Erythroblast (primary cell): ENCODE measurements around the gene PTPRA.

Experiments
- DNase-seq, 2 experiments: peaks; one replicate each; lab custom pipeline; 2025; lab: John Stamatoyannopoulos, UW
- GATA1 ChIP-seq: IDR thresholded peaks from 2 replicates; pipeline ENCODE4 v1.6.1; 2011; ENCODE audit warnings: low read depth, mild to moderate bottlenecking, control low read depth, low read length, moderate library complexity
- POLR2A ChIP-seq: IDR thresholded peaks from 2 replicates; pipeline ENCODE4 v1.6.1; 2011; ENCODE audit warnings: mild to moderate bottlenecking, low read length

PTPRA gene

GRCh38 chr20:2948968-2949367, 75.7 kb downstream of the PTPRA start:
- no peak for TF ChIP-seq GATA1
- no peak for DNase-seq

- no peak for DNase-seq
- TF ChIP-seq POLR2A (no peak), GATA1 (no peak)
Observed at GRCh38 chr20:2952766-2953165, 79.5 kb downstream of the PTPRA start.

DNA sequence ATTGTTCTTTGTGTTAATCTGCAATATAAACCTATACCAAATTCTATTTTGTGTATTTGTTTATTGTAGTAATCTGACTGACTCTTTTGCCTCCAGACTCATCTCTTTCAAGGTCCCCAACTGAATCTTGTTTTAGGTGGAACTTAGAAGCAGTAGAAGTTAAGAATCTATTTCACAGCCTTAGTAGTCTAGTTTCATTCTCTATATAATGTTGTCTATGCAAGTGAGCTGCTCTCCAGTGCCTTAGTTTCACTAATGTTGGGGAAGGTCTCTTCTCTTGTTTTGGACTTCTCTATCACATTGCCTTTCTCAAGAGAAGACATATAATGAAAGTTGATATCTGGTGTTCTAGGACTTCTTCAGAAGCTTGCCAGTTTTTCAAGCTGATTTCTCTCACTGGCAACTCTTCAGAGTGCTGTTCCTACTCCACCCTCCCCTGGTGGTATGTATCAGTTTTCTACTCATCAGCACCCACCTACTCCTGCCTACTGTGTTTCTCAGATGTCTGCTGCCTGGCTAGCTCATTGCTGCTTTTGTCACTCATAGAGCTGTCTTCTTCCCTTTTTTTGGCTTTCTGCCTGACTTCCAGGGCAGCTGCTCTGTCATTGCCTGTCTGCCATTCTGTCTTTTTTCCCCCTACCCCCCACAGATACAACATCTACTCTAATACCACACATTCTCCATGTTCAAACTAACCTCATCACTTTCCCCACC, 82.1 kb downstream of the PTPRA start:
- no peak for TF ChIP-seq GATA1
- TF ChIP-seq POLR2A: no peak
- DNase-seq: peak; percentile 58 to 73

DNA sequence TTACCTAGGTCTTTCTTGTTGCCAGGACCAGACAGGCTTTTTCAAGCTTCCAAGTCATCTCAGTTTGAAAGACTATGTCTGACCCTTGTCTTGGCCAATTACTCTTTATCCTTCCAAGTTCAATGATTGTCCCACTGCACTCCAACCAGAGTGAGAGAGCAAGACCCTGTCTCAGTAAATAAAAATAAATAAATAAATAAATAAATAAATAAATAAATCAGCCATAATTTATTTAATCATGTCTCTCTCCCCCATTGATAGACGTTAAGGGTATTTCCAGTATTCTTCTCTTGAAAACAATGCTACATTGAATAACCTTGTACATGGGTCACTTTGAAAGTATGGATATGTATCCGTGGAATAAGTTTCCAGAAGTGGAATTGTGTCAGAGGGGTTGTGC, 83.2 kb downstream of the PTPRA start:
- DNase-seq: no peak
- no peak for TF ChIP-seq GATA1
- no peak for TF ChIP-seq POLR2A

- no peak for DNase-seq
- no peak for TF ChIP-seq GATA1
- no peak for TF ChIP-seq POLR2A
Observed at GRCh38 chr20:2967841-2968240, 94.6 kb downstream of the PTPRA start.

DNA sequence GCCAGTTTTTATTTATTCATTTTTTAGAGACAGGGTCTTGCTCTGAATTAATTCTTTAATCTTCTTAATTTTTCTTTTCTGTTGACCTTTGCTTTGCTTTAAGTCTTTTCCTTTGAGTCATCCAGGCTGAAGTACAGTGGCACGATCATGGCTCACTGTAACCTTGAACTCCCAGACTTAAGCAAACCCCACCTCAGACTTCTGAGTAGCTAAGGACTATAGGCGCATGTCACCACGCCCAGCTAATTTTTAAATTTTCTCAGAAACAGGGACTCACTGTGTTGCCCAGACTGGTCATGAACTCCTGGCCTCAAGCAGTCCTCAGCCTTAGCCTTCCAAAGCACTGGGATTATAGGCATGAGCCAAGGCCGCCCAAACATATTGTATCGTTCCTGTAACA, 98.8 kb downstream of the PTPRA start:
- no peak for DNase-seq
- TF ChIP-seq GATA1 (no peak), POLR2A (no peak)

- no peak for DNase-seq
- TF ChIP-seq GATA1 (no peak), POLR2A (no peak)
Observed at GRCh38 chr20:2973574-2973973, 100.3 kb downstream of the PTPRA start.

GRCh38 chr20:2978519-2978918, 105.2 kb downstream of the PTPRA start:
- no peak for TF ChIP-seq POLR2A
- TF ChIP-seq GATA1: no peak
- DNase-seq: no peak

DNA sequence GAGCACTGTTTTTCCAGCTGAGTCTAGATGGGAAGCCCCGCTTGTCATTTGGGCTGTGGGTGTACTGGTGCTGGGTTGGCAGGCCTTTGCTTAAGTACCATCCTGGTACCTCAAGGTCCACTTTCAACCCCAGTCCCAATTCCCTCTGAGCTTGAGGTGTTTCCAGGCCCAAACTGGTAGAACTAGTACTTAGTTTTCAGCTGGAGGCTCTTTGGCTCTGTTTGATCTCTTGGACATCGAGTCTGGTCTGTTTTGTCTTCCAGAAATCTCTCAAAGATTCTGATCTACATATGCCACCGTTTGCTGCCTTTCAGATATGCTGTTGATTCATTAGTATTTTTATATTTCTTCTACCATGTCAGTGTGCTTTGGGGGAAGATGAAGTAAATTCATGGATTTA, 108.4 kb downstream of the PTPRA start:
- no peak for TF ChIP-seq POLR2A
- no peak for TF ChIP-seq GATA1
- DNase-seq: no peak

- no peak for DNase-seq
- no peak for TF ChIP-seq POLR2A
- no peak for TF ChIP-seq GATA1
Observed at GRCh38 chr20:2983508-2983907, 110.2 kb downstream of the PTPRA start.

- no peak for DNase-seq
- TF ChIP-seq POLR2A: no peak
- TF ChIP-seq GATA1: no peak
Observed at GRCh38 chr20:2984028-2984501, 110.8 kb downstream of the PTPRA start.

DNA sequence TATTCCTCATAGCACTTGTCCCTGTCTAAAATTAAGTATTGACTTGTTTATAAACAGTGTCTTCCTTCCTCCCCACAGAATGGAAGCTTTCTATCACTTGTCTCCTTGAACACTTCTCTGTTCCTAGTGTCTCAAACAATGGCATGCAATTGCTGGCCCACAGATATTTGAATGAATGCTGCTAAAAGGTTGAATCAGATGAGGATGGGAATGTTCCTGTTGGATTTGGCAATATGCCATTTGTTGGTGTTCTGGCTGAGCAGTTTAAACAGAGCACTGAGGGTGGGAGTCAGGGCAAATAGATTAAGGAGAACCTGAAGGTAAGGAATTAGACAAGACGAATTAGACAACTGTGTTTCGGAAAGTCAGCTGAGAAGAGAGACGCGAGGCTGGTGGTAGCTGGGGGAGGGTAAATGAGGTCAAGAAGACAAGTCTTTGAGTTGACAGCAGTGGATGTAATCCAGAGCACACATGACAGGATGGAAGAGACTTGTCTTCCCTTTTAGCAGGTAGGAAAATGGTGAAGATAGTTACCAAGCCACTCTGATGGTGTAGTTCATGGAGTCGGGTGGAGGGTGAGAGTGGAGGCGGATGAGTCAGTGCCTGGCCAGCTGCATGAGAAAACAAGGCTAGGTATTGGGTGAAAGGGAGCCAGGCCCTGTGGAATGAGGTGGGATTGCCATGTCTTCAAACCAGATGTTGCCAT, 111.8 kb downstream of the PTPRA start:
- no peak for TF ChIP-seq POLR2A
- no peak for TF ChIP-seq GATA1
- peak in 1 of 2 experiments; percentile 14 for DNase-seq

- DNase-seq: peak in 1 of 2 experiments; percentile 26
Observed at GRCh38 chr20:2986466-2986865, 113.2 kb downstream of the PTPRA start.

GRCh38 chr20:2987861-2988260, 114.6 kb downstream of the PTPRA start:
- DNase-seq: no peak
- no peak for TF ChIP-seq POLR2A
- no peak for TF ChIP-seq GATA1

More at GRCh38 chr20:2986466-2986865, 113.2 kb downstream of the PTPRA start:
- TF ChIP-seq POLR2A: no peak
- TF ChIP-seq GATA1: no peak
